Spleen (tissue), 11 donors: ENCODE measurements around the gene PDE10A. TPM values are rescaled to one million over a fixed set of nuclear protein-coding genes. Genes with fewer than 3 reads are reported as not detected.

Source experiments
- DNase-seq: peaks from one replicate; pipeline ENCODE4 v3.0.0-alpha.2; 2020
- H3K27ac ChIP-seq, 8 donors: fragments of 200-600 bp; sonication (generic) in 7 of 8; 1 replicate in 4 of 8; 2 replicates in 4 of 8; pipeline versions ENCODE4 v1.5.0 to v1.8.0; 2016 to 2021; ENCODE audit warnings: inconsistent platforms in 4 of 8, mild to moderate bottlenecking in 4 of 8, moderate library complexity in 1 of 8
- H3K27me3 ChIP-seq, 7 donors: fragments of 200-600 bp; sonication (generic) in 6 of 7; replicated peaks in 1 of 7; 1 replicate in 4 of 7; 2 replicates in 3 of 7; pipeline versions ENCODE4 v1.5.0 to v1.8.0; 2016 to 2021; ENCODE audit warnings: inconsistent platforms in 3 of 7, mild to moderate bottlenecking in 1 of 7
- H3K36me3 ChIP-seq, 6 donors: fragments of 200-600 bp; sonication (generic) in 5 of 6; 1 replicate in 4 of 6; 2 replicates in 2 of 6; pipeline versions ENCODE4 v1.5.0 to v1.8.0; 2016 to 2021; ENCODE audit warnings: inconsistent platforms in 2 of 6
- H3K4me1 ChIP-seq, 6 donors: fragments of 200-600 bp; sonication (generic) in 5 of 6; 1 replicate in 3 of 6; 2 replicates in 3 of 6; pipeline versions ENCODE4 v1.5.0 to v1.8.0; 2016 to 2021; ENCODE audit warnings: inconsistent platforms in 3 of 6
- H3K4me3 ChIP-seq, 8 donors: fragments of 200-600 bp; sonication (generic) in 7 of 8; 1 replicate in 4 of 8; 2 replicates in 4 of 8; pipeline versions ENCODE4 v1.5.0 to v1.8.0; 2016 to 2021; ENCODE audit warnings: inconsistent platforms in 4 of 8, mild to moderate bottlenecking in 4 of 8, moderate library complexity in 2 of 8
- H3K9me3 ChIP-seq, 8 donors: fragments of 200-600 bp; sonication (generic) in 7 of 8; 1 replicate in 4 of 8; 2 replicates in 4 of 8; pipeline versions ENCODE4 v1.5.0 to v1.8.0; 2016 to 2021; ENCODE audit warnings: inconsistent platforms in 4 of 8
- POLR2A ChIP-seq, 3 donors: fragments of 450-650 bp; IDR thresholded peaks; one replicate each; pipeline ENCODE4 v1.5.1; 2017; ENCODE audit warnings: antibody characterized with exemption in 3 of 3, mild to moderate bottlenecking in 1 of 3
- POLR2AphosphoS5 ChIP-seq, 3 donors: sonication (generic); formaldehyde crosslinking; IDR thresholded peaks; one replicate each; pipeline ENCODE4 v1.5.1; 2017; ENCODE audit warnings: antibody characterized with exemption in 3 of 3
- WGBS, 5 donors: extraction: QIAGEN DNeasy Blood & Tissue Kit in 3 of 5; methylation state at CpG; one replicate each; pipeline versions ENCODE4 v1.1.5 to v1.1.7; 2013 to 2018; 5-methylcytosine and 5-hydroxymethylcytosine counted together
- intact Hi-C: fragments of 100-400 bp; cut with DNase I; formaldehyde crosslinking; loops from one replicate; pipeline ENCODE4 v1.15.0; 2023; ENCODE audit warnings: low total_unique reads
- polyA plus RNA-seq, 3 donors: library from polyadenylated mRNA; stranded (reverse); fragments of 200-250 nt; gene quantifications; one replicate each; pipeline ENCODE4 v1.2.1, GENCODE V29; 2013
- total RNA-seq, 7 donors: library from RNA; depleted of rRNA in 3 of 7; stranded (reverse); fragments of >200 nt in 3 of 7; fragmentation: NEBNext Ultra II Directional in 4 of 7; extraction: Animal tissue kit (Norgen Biotek cat#: 25700) in 4 of 7; gene quantifications; one replicate each; pipeline versions ENCODE4 v1.1.0 to v1.2.1, GENCODE V29; 2016 to 2021
- TF ChIP-seq, protein P1 (sequence below), 11 experiments: fragments of 200-600 bp in 7 of 11; fragments of 450-650 bp in 4 of 11; sonication (generic) in 4 of 11; IDR thresholded peaks in 8 of 11; conservative IDR thresholded peaks in 3 of 11; 1 replicate in 7 of 11; 2 replicates in 4 of 11; pipeline versions ENCODE4 v1.4.0 to v1.8.0; 2016 to 2021; ENCODE audit warnings: antibody characterized with exemption in 11 of 11, inconsistent platforms in 4 of 11, mild to moderate bottlenecking in 1 of 11
- donor health status: healthy with polysubstance abuse.
- donor health status: DM: no; HTN: no; CAD: no; lungs with moderate emphysema.
- donor health status: DM: no; HTN: no; CAD: no.
- donor health status: Bipolar disorder and iron deficiency.
- donor health status: healthy.
- donor health status: DM: no; HTN: no; CAD: no.
- donor health status: DM: yes; HTN: yes; CAD: no.

The PDE10A gene
- total and polyA plus RNA-seq, 10 donors = 1.1 to 28.2 (median 9.6) TPM

DNA sequence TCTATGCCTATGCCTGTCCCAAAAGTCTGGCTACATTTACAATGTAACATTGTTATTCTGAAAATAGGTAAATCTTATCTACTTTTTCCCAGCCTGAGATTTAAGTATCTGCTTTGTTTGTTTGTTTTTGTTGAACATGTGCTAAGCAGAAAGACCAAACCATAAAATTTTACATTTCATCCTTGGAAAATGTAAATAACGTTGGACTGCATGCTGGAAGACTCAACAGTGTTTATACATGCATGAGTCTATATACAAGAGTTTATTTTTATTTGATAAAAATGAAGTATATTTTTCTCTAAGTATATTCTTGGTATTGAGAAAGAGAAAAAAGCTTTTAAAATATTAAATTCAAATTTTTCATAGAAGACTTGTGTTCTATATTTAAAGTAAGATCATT is 12.1 kb upstream of the PDE10A start:
- WGBS, 5 donors = 67 to 86% (median 79%) methylated on average over 1 of the region's 1 CpG
- Histone ChIP-seq H3K4me1 (no peaks in the 10 kb centered on the region), H3K27me3 (peaks cover 0 to 23% (median 0%) of the 10 kb centered on the region in 7 donors), H3K27ac (no peak overlapping the region), H3K4me3 (no peak overlapping the region), H3K36me3 (no peaks in the 10 kb centered on the region), H3K9me3 (no peaks in the 10 kb centered on the region)
- DNase-seq = no peak
- intact Hi-C loops = no loop called here
- TF ChIP-seq POLR2AphosphoS5 (IDR thresholded peaks at IDR 0.05) (no peak), POLR2A (IDR thresholded peaks at IDR 0.05) (no peak)
- TF ChIP-seq, protein P1, sequence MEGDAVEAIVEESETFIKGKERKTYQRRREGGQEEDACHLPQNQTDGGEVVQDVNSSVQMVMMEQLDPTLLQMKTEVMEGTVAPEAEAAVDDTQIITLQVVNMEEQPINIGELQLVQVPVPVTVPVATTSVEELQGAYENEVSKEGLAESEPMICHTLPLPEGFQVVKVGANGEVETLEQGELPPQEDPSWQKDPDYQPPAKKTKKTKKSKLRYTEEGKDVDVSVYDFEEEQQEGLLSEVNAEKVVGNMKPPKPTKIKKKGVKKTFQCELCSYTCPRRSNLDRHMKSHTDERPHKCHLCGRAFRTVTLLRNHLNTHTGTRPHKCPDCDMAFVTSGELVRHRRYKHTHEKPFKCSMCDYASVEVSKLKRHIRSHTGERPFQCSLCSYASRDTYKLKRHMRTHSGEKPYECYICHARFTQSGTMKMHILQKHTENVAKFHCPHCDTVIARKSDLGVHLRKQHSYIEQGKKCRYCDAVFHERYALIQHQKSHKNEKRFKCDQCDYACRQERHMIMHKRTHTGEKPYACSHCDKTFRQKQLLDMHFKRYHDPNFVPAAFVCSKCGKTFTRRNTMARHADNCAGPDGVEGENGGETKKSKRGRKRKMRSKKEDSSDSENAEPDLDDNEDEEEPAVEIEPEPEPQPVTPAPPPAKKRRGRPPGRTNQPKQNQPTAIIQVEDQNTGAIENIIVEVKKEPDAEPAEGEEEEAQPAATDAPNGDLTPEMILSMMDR (IDR thresholded peaks at IDR 0.05 in 8 of 11, conservative IDR thresholded peaks at IDR 0.05 in 3 of 11) = no peak

DNA sequence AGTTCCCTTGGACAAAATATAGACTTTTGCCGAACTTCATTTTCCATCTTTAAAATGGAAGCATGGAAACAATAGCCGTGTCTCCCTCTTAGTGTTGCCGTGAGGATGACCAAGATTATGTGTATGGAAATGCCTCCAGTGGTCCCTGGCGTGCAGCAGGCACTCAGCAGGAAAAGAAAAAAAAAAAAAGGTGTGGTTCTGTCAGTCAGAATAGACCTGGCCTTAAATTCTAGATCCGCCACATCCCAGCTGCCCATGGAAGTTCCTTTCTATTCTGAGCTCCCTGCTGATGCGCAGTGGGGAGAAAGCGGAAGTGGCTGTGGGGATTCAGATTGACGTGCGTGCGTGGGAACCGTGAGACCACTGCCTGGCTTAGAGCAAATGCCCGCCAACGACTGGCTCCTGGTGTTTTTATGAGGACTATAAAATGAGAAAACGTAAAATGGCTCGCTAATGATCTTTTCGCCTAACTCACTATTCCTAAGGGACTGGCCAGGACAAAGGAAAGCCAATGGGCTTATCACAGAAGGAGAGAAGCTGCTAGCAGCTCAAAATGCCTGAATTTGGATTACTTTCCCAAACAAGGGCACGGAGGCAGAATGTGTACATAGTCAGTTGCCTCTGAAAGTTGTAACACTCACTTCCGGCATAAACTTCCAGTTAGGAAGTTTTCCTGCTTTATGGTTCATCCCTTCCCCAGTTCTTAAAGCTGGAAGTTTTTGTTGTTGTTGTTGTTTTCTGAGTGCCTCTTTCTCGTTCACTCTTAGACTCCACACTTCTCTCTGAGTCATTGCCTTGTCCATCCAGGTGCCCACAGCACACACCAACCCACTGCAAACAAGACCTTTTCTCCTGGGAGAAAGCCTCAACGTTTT is 11.4 kb upstream of the PDE10A start:
- 61 to 67% (median 62%) methylated on average over 20 of the region's 20 CpGs for WGBS, 5 donors
- no peak overlapping the region for H3K27ac ChIP-seq
- intact Hi-C loops = no loop called here
- no peaks in the 10 kb centered on the region for H3K36me3 ChIP-seq
- H3K27me3 ChIP-seq = peaks cover 0 to 24% (median 0%) of the 10 kb centered on the region in 7 donors
- H3K4me1 ChIP-seq = no peaks in the 10 kb centered on the region
- H3K9me3 ChIP-seq = no peaks in the 10 kb centered on the region
- TF ChIP-seq POLR2AphosphoS5 (IDR thresholded peaks at IDR 0.05) (no peak), POLR2A (IDR thresholded peaks at IDR 0.05) (no peak)
- TF ChIP-seq, protein P1 (IDR thresholded peaks at IDR 0.05 in 8 of 11, conservative IDR thresholded peaks at IDR 0.05 in 3 of 11) = no peak
- DNase-seq = no peak
- H3K4me3 ChIP-seq = no peak overlapping the region

DNA sequence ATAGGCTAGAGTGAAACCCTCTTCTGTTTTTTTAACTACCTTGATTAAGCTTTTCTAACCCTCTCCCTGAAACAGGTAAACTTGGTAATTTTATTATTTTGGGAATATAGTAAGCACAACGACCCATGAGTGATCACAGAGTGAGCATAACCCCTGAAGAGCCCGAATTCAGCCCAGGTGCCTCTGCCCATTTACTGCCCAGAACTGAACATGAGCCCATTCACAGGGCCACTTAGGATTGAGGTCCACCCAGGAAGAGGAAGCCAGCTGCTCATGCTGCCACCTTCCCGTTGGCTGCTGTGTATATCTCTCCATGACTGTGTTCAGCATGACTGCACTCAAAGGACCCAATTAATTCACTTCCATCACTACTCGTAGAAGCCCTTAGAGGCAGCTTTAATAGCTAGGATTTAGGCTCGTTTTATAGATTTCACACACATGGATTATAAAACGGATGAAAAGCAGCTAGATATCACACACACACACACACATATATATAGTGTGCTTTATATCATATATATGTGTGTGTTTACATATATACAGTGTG is 8.3 kb upstream of the PDE10A start:
- WGBS, 5 donors = 65 to 81% (median 71%) methylated on average over 6 of the region's 6 CpGs
- Histone ChIP-seq H3K27me3 (peaks cover 0 to 51% (median 8%) of the 10 kb centered on the region in 7 donors), H3K27ac (no peak overlapping the region), H3K9me3 (no peaks in the 10 kb centered on the region), H3K4me1 (no peaks in the 10 kb centered on the region), H3K4me3 (no peak overlapping the region), H3K36me3 (no peaks in the 10 kb centered on the region)
- no peak for DNase-seq
- TF ChIP-seq POLR2A (IDR thresholded peaks at IDR 0.05) (no peak), POLR2AphosphoS5 (IDR thresholded peaks at IDR 0.05) (no peak)
- TF ChIP-seq, protein P1 (IDR thresholded peaks at IDR 0.05 in 8 of 11, conservative IDR thresholded peaks at IDR 0.05 in 3 of 11) = no peak
- intact Hi-C loops = no loop called here

DNA sequence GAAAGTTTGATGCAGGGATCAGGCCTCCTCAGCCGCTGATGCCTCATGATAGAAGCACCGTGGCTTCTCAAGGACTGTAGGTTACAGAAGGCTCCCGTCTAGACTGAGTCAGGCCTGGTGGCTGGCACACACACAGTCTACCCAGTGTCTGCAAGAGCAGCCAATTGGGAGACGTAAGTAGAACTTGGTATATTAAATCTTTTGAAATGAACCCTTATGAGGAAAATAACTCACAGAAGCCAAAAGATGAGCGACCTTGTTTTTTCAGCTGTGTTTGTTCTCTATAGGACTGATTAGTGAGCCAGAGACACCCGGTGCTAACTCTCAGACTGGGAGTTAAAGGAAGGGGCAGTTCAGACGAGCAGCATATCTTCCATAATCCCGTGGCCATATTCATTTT is 5.9 kb upstream of the PDE10A start:
- peaks cover 0 to 75% (median 30%) of the 10 kb centered on the region in 7 donors for H3K27me3 ChIP-seq
- no peaks in the 10 kb centered on the region for H3K36me3 ChIP-seq
- no peak overlapping the region for H3K4me3 ChIP-seq
- H3K9me3 ChIP-seq = no peaks in the 10 kb centered on the region
- peaks cover 0 to 11% (median 7%) of the 10 kb centered on the region in 6 donors for H3K4me1 ChIP-seq
- TF ChIP-seq, protein P1 (IDR thresholded peaks at IDR 0.05 in 8 of 11, conservative IDR thresholded peaks at IDR 0.05 in 3 of 11) = no peak
- no peak for TF ChIP-seq POLR2A (IDR thresholded peaks at IDR 0.05)
- H3K27ac ChIP-seq = no peak overlapping the region
- 75 to 85% (median 80%) methylated on average over 8 of the region's 8 CpGs for WGBS, 5 donors
- DNase-seq = no peak
- intact Hi-C loops = loop anchor here (10.0 kb wide), 1 partner anchor 224 kb away; no protein-coding TSS in a partner anchor
